Neural crest cell (in vitro differentiated cells): ENCODE measurements around the gene ZNF124. TPM values are rescaled to one million over a fixed set of nuclear protein-coding genes. Genes with fewer than 3 reads are reported as not detected.

ENCODE experiments used
- DNase-seq: peaks from one replicate; pipeline ENCODE4 v3.0.0; 2021; ENCODE audit warnings: low read depth, mixed read lengths, low spot score
- H3K27ac Mint-ChIP-seq: one replicate; pipeline ENCODE4 v1.8.0; 2021; ENCODE audit warnings: mild to moderate bottlenecking, mixed read lengths; ENCODE audit not compliant: unreplicated experiment
- H3K27me3 Mint-ChIP-seq: 2 replicates; pipeline ENCODE4 v1.8.0; 2021; ENCODE audit warnings: low read depth, mild to moderate bottlenecking, mixed read lengths
- H3K36me3 Mint-ChIP-seq: 2 replicates; pipeline ENCODE4 v1.8.0; 2021; ENCODE audit warnings: low read depth, mild to moderate bottlenecking, mixed read lengths
- H3K4me1 Mint-ChIP-seq: 2 replicates; pipeline ENCODE4 v1.8.0; 2021; ENCODE audit warnings: mixed read lengths
- H3K4me3 Mint-ChIP-seq: one replicate; pipeline ENCODE4 v1.8.0; 2021; ENCODE audit warnings: mild to moderate bottlenecking, mixed read lengths
- H3K9me3 Mint-ChIP-seq: 2 replicates; pipeline ENCODE4 v1.8.0; 2021; ENCODE audit warnings: mixed read lengths
- microRNA-seq: library from miRNA; unstranded; fragments of <30 nt; microRNA quantifications from one replicate; pipeline ENCODE4, GENCODE V29; 2020
- total RNA-seq: library from RNA; stranded (reverse); gene quantifications from 2 replicates; pipeline ENCODE4 v1.2.1, GENCODE V29; 2021
- TF ChIP-seq, protein P1 (sequence below): fragments of 200-600 bp; sonication (generic); conservative IDR thresholded peaks from 2 replicates; pipeline ENCODE4 v1.5.0; 2021; ENCODE audit warnings: antibody characterized with exemption, mild to moderate bottlenecking

Gene ZNF124
- total RNA-seq, 1 donor from 2014 or later: 87.0 TPM

GRCh38 chr1:247111259-247111699 lies 60.5 kb downstream of the ZNF124 start:
- no peak for DNase-seq
- Mint-ChIP-seq H3K27me3 (peaks cover 3% of the 10 kb centered on the region), H3K27ac (no peak overlapping the region), H3K4me3 (peak overlapping the region; percentile 89), H3K4me1 (peaks cover 10% of the 10 kb centered on the region), H3K9me3 (no peaks in the 10 kb centered on the region), H3K36me3 (peaks cover 11% of the 10 kb centered on the region)
- TF ChIP-seq, protein P1, sequence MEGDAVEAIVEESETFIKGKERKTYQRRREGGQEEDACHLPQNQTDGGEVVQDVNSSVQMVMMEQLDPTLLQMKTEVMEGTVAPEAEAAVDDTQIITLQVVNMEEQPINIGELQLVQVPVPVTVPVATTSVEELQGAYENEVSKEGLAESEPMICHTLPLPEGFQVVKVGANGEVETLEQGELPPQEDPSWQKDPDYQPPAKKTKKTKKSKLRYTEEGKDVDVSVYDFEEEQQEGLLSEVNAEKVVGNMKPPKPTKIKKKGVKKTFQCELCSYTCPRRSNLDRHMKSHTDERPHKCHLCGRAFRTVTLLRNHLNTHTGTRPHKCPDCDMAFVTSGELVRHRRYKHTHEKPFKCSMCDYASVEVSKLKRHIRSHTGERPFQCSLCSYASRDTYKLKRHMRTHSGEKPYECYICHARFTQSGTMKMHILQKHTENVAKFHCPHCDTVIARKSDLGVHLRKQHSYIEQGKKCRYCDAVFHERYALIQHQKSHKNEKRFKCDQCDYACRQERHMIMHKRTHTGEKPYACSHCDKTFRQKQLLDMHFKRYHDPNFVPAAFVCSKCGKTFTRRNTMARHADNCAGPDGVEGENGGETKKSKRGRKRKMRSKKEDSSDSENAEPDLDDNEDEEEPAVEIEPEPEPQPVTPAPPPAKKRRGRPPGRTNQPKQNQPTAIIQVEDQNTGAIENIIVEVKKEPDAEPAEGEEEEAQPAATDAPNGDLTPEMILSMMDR: no peak

GRCh38 chr1:247110627-247111258 lies 61.1 kb downstream of the ZNF124 start:
- TF ChIP-seq, protein P1: no peak
- peaks cover 10% of the 10 kb centered on the region for H3K4me1 Mint-ChIP-seq
- H3K9me3 Mint-ChIP-seq: no peaks in the 10 kb centered on the region
- DNase-seq: no peak
- H3K27ac Mint-ChIP-seq: peak overlapping the region; percentile 54
- peaks cover 11% of the 10 kb centered on the region for H3K36me3 Mint-ChIP-seq
- H3K27me3 Mint-ChIP-seq: peaks cover 3% of the 10 kb centered on the region
- peak overlapping the region; percentile 89 for H3K4me3 Mint-ChIP-seq

GRCh38 chr1:247107694-247108093 lies 64.1 kb downstream of the ZNF124 start:
- no peak for DNase-seq
- TF ChIP-seq, protein P1: no peak
- Mint-ChIP-seq H3K36me3 (peaks cover 21% of the 10 kb centered on the region), H3K27ac (no peak overlapping the region), H3K4me1 (peaks cover 23% of the 10 kb centered on the region), H3K4me3 (peak overlapping the region; percentile 33), H3K27me3 (no peaks in the 10 kb centered on the region), H3K9me3 (peaks cover 4% of the 10 kb centered on the region)

DNA sequence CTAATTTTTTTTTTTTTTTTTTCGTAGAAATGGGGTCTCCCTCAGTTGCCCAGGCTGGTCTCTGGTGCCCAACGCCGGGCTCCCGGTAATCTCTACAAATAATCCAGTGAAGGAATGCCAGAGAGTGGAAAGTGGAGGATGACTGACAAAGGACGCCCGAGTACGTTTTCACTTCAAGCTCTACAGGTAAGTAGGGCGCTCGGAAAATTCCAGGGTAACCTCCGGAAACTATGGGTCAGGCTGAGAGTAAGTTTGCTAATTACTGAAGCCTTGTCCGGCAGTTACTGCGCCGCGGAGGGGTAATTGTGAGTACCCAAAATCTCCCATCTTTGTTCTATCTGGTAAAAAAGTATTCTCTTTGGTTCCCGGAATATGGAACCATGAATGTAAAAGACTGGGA lies 65.9 kb downstream of the ZNF124 start:
- Mint-ChIP-seq H3K27me3 (no peaks in the 10 kb centered on the region), H3K4me3 (peak overlapping the region; percentile 17)
- TF ChIP-seq, protein P1: no peak

More for the DNA sequence above, 65.9 kb downstream of the ZNF124 start:
- DNase-seq: no peak
- peaks cover 11% of the 10 kb centered on the region for H3K9me3 Mint-ChIP-seq
- H3K36me3 Mint-ChIP-seq: peaks cover 37% of the 10 kb centered on the region
- peaks cover 22% of the 10 kb centered on the region for H3K4me1 Mint-ChIP-seq
- H3K27ac Mint-ChIP-seq: no peak overlapping the region

Small RNAs within 50 kb of the gene (microRNA-seq; reads per million reads assigned to microRNA genes)
- not detected for gene MIR3916

Other genes starting within 250 kb of the ZNF124 start
- gene AHCTF1, start 240.1 kb downstream of the ZNF124 start, total RNA-seq: 40.4 and 47.3 TPM in 2 replicates
- 21.4 and 21.8 TPM in 2 replicates for gene ZNF695, start 164.0 kb downstream of the ZNF124 start, total RNA-seq
- gene ZNF670, start 93.2 kb downstream of the ZNF124 start, total RNA-seq: 12.2 and 13.2 TPM in 2 replicates
- gene ZNF669, start 67.7 kb downstream of the ZNF124 start, total RNA-seq: 19.8 and 21.8 TPM in 2 replicates
- gene VN1R5, start 84.1 kb upstream of the ZNF124 start, total RNA-seq: not detected in 2 replicates
- gene ZNF496, start 159.8 kb upstream of the ZNF124 start, total RNA-seq: 64.2 and 65.5 TPM in 2 replicates
- 0.07 TPM in 2 replicates for gene NLRP3, start 244.2 kb upstream of the ZNF124 start, total RNA-seq